ENCODE data around the gene ZNF248.
"Not testable (repeated sequence)": the region's sequence is repeated elsewhere in the genome, so short reads cannot be mapped to it uniquely, and the experiment has no call there.

The ZNF248 gene

DNA sequence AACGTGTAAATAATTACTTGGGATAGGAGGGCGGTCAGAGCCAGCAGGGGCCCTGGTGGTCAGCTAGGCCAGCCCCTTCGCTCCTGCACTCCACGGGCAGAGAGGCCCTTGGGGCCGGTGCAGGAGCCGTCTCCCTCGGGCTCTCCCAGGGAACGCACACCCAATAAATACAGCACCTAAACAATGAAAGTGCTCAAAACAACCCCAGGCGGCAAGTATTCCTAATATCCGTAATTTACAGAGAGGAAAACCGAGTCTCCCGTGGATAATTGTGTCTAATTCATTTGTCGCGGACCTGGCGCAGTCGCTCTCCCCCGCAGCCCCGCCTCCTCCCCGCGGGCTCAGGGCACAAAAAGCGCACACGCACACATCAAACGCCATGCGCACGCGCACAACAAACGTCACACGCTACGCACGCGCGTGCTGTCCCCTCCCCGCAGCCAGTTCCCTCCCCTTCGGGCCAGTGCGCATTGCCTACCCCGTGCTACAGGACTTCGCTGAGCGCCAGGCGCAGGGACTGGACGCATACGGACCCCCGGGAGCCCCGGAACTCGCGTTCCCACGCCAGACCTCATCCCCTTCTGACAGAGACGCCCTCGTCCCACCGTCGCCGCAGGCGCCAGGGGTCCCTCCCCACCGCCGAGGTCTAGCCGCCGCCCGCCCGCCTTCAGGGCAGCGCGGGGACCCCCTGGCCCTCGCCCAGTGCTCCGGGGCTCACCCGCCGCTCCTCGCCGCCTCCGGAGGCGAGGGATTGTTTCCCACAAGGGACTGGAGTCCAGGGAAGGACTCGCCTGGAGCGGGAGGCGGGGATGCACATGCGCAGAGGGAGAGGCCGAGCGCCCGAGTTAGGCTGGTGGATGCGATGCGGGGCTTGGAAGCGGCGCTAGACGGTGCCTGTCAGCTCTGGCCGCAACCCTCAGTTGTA, at the start of gene ZNF248:
ZNF248 (minus strand) TSS at position 324 of the 925 bp plus-strand sequence. CDS start 1,300 bp downstream, outside the sequence.
- peak; percentile 94 for DNase-seq

DNA sequence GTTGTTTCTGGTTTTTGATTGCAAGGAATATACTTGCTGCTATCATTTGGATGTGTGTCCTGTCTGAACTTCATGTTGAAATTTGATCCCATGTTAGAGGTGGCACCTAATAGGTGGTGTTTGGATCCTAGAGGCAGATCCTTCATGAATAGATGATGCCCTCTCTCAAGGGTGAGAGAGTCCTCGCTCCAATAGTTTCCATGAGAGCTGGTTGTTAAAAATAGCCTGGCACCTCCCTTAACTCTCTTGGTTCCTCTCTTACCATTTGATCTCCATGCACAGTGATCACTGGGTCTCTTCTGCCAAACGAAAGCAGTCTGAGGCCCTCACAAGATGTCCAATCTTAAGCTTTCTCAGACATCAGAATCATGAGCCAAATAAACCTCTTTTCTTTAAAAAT, 49.0 kb upstream of the ZNF248 start:
- no peak for DNase-seq

DNA sequence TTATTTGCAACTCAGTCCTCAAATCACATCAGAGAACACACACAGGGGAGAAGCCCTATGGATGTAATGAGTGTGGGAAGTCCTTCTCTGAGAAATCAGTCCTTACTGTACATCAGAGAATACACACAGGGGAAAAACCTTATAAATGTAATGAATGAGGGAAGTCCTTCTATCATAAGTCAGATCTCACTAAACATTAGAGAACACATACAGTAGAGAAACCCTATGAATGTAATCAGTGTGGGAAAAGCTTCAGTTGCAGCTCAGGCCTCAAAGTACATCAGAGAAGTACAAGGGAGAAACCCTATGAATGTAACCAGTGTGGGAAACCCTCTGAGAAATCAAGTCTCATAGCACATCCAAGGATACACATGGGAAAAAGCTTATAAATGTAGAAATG, 39.0 kb upstream of the ZNF248 start:
- DNase-seq: no peak

DNA sequence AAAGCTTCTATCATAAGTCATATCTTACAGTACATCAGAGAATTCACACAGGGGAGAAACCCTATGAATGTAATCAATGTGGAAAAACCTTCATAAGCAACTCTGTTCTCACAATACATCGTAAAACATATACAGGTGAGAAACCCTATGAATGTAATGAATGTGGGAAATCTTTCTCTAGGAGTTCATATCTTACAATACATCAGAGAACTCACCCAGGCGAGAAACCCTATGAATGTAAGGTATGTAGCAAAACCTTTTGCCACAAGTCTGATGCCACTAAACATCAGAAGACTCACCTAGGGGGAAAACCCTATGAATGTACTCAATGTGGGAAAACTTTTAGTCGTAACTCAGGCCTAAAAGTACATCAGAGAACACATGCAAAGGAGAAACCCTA, 38.3 kb upstream of the ZNF248 start:
- no peak for DNase-seq

DNA sequence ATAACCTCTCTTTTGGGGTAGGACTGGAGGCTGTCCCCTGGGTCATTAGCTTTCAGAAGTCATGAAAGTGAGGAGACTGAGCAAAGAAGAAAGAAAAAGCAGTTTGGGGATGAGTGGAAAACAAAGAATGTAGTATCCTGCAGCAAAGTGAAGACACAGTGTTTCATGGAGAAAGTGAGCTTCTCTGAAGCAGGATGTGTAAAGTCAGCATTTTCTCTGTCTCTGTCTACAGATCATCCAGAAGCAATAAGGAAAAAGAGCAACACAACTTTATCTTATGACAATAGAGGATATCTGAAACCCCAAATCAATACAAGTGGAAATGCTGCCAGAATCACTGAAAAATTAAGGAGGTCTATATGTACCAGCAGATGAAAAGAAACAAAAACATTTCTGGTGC, 28.4 kb upstream of the ZNF248 start:
- DNase-seq: no peak

DNA sequence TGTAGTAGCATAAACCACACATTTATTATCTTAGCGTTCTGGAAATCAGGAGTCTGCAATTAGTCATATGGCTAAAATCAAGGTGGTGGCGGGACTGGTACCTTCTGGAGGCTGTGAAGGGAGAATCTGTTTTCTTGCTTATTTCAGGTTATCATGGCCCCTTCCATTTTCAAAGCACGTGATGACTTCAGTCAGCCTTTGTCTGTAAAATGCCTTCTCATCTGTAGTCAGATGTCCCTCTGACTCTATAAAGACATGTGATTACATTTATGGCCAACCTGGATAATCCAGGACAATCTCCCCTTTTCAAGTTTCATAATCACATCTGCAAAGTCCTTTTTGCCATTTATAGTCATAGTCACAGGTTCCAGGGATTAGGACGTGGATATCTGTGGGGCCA, 15.5 kb upstream of the ZNF248 start:
- DNase-seq: no peak

DNA sequence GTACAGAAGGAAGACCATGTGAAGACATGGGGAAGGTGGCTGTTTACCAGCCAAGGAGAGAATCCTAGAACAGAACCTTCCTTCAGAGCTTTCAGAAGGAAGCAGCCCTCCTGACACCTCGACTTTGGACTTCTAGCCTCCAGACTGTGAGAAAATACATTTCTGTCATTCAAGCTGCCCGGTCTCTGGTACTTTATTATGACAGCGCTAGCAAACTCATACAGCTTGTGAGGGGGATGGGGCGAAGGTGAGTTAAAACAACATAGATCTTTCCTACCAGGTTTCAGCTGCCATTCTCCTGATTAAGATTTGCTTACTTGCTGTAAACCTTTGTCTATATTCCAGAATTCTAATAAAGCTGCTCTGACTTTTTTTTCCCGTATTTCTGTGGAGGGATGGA, 14.9 kb upstream of the ZNF248 start:
- DNase-seq: no peak

DNA sequence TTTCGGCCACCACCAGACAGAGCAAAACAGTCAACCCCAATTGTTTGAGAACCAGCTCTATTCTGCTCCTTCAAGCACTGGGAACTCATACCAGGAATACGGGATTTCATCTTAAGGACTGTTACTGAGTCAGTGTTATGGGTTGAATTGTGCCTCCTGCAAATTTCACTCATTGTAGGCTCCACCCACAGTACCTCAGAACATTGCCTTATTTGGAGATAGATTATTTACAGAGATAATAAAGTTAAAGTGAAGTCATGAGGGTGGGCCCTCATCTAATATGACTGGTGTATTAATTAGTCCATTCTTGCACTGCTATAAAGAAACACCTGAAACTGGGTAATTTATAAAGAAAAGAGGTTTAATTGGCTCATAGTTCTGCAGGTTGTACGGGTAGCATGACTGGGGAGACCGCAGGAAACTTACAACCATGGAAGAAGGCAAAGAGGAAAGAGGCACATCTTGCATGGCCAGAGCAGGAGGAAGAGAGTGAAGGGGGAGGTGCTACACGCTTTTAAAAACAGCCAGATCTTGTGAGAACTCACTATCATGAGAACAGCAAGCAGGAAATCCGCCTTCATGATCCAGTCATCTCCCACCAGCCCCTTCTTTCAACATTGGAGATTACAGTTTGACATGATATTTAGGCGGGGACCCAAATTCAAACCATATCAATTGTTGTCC, 14.3 kb upstream of the ZNF248 start:
- DNase-seq: no peak

DNA sequence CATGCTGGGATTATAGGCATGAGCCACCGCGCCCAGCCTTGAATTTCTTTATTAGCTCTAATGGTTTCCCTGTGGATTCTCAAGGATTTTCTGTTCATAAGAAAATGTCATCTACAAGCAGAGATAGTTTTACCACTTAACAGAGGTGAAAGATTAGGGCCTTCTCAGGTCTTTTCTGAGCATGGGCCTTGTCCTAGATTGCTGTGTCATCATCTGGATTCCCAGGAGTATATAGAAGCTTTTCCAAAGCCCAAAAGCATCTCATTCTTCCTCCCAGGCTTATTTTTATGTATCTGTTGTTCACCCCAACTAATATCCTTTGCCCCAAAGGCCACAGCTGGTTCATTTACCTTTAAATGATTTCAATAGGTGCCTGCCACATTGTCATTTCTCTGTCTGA, 13.7 kb upstream of the ZNF248 start:
- DNase-seq: no peak

DNA sequence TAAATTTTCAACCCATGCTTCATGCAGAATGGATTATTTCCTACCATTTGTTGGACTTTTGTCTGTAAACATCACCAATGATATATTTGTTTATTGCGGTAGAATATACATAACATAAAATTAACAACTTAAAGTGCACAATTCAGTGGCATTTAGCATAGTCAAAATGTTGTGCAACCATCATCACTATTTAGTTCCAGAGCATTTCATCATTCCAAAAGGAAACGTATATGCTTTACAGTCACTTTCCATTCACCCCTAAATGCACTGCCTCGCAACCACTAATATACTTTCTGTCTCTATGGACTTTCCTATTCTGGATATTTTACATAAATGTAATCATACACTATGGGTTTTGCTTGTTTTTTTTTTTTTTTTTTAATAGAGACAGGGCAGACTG, 11.4 kb upstream of the ZNF248 start:
- no peak for DNase-seq

DNA sequence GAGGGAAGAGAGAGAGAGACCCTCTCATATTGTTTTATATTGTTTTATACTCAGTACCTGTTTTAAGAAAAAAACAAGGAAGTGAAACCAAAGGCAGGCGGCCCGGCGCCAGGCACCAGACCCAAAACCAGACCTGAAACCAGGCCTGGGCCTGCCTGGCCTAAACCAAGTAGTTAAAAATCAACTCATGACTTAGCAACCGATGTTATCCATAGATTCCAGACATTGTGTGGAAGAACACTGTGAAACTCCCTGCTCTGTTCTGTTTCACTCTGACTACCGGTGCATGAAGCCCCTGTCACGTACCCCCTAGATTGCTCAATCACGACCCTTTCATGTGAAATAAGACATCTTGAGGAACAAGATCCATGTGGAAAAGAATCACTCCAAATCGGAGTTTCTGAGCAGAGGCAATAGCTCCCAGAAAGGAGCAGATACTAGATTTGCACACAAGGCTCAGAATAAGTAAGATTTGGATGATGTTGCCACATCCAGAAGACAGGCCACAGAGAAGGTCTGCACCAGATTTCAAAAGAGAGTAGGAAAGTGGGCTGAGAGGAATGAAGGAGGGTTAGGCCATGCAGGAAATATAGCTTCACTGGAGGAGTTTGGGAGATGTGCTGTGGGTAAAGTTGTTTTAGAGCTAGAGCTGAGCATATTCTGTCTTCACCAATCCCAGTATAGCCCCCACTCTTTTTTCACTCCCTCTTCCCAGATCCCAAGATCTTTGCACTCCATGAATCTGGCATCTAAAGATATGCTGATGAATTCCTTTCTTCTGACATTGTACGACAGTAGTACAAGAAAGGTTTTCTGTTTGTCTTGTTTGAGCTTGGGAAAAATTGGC, 8.8 kb upstream of the ZNF248 start:
- DNase-seq: no peak

DNA sequence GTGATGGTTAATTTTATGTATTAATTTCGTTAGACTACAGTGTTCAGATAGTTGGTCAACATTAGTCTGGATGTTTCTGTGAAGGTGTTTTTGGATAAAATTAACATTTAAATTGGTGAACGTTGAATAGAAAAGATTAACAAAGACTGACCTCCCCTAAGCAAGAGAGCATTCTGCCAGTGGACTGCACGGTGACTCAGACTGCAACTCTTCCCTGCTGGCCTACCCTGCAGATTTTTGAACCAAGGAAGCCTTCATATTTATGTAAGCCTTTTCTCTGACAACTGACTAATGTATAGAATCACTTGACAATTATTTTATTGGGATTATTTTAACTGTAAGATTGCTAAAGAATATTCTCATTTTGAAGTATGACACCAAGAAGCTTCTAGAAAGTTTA, 7.9 kb upstream of the ZNF248 start:
- no peak for DNase-seq

DNA sequence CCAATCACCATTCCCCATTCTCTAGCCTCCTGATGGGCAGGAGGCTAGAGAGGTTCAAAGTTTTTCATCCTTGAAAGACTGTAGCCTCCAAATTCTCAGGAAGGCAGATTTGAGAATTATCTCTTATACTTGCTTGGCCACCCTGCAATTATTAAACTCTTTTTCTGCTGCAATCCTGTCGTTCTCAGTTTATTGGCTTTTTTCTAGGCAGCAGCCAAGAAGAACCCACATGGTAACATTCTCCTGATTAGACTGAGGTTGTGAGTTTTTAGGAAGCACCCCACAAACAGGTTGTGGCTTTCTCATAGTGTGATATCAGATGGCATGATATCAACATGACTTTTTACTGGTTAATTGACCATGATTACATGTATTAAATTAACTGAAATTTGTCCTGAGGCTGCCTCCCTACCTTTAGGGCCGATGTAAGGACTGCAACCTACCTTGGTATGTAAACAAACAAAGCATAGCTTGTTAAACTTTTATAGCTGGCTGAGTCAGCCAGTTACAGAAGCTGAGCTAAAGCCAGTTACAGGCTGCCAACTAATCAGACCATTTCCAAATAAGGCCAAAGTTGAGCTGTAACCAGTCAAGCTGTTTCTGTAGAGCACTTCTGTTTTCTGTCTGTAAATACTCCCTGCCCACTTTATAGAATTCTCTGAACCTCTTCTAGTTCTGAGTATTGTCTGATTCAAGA, 3.2 kb upstream of the ZNF248 start:
- DNase-seq: no peak

DNA sequence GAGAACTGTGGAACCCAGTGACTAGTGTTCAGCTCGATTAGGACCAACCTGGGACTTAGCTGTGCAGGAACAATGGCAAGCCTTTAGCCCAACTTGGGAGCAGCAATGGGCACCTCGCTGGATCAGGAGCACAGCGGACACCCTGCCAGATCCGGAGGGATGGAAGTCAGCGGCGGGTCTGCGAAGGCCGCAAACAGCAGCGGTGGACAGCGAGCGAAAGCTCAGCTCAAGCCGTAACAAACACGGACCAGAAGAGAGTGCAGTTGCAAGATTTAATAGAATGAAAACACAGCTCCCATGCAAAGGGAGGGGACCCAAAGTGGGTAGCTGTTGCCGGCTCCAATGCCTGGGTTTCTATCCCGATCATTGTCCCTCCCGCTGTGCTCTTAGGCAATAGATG, 1.9 kb upstream of the ZNF248 start:
- not testable (repeated sequence) for DNase-seq

DNA sequence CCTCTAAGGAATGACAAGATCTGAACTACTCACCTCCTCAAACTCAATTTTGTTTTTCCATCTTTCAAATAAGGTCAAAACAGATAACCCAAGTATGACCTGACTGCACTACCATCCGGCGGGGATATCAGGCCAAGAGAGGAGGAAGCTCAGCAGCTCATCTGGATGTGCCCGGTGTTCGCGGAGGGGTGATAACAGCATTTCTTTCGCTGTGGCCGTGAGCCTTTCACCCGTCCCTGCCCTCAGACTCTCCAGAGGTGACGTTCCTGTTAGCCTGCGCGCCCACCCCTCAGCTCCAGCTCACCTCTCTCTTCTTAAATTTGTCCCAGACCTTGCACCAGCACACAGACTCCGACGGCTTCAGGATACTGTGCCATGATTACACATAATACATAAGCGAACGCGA, 526 bp downstream of the ZNF248 start:
- DNase-seq: no peak

DNA sequence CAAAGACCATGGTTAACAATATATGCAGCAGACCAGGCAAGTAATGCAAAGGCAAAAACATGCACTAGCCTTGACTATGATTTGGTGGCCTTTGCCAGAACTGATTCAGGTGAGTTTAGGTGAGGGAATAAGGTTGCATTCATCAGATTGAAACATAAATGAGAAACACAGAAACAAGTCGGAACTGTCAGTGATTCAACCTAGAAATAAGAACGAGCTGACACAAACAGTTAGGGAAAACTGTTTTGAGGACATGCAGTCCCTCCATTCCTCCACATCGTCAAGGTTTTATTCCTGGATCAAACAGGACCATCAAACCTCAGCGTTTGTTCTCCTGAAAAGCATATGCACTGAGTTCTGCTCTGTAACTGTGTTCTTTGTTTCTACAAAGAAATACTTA, 1.8 kb downstream of the ZNF248 start:
- no peak for DNase-seq

DNA sequence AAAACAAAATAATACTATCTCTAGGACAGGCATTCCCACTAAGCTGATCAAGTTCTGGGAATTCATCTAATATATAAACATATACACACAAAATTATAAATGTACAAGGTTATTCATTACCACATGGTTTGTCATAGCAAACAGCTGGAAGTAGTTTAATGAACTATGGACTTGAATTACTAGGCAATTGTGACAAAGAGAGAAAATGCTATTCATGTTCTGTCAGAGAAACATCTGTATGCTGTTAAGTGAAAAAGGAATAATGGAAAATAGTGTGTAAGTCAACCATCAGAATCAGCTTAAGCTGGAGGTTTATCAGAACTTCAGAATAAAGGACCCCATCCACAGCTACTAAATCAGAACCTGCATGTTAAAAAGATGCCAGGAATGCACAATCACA, 2.8 kb downstream of the ZNF248 start:
- no peak for DNase-seq

DNA sequence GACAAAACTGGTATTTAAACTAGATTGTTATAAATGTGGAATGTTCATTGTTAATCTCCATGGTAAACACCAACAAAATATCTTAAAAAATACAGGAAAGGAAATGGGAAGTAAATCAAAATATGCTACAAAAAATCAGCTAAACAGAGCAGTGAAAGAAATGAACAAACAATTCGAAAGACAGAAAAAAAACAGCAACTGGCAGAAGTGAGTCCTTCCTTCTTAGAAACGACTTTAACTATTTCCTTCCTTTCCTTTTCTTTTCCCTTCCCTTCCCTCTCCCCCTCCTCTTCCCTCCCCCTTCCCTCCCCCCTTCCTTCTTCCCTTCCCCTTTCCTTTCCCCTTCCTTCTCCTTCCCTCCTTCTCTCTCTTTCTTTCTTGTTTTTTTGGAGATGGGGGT, 12.8 kb downstream of the ZNF248 start:
- no peak for DNase-seq

DNA sequence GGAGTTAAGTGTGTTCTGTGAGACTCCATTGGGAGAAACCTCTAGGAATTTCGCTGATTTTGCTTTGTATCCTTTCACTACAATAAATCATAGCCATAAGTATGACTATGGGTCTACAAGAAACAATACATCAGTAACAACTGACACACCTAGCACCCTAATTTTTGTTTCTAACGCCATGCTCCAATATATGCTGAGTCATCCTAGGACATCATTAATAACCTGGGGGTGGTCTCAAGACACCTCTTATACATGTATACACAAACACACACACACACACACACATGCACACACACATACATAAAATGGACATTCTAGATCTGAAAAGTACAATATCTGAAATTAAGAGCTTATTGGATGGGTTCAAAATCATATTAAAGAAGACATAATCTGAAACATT, 18.2 kb downstream of the ZNF248 start:
- no peak for DNase-seq

DNA sequence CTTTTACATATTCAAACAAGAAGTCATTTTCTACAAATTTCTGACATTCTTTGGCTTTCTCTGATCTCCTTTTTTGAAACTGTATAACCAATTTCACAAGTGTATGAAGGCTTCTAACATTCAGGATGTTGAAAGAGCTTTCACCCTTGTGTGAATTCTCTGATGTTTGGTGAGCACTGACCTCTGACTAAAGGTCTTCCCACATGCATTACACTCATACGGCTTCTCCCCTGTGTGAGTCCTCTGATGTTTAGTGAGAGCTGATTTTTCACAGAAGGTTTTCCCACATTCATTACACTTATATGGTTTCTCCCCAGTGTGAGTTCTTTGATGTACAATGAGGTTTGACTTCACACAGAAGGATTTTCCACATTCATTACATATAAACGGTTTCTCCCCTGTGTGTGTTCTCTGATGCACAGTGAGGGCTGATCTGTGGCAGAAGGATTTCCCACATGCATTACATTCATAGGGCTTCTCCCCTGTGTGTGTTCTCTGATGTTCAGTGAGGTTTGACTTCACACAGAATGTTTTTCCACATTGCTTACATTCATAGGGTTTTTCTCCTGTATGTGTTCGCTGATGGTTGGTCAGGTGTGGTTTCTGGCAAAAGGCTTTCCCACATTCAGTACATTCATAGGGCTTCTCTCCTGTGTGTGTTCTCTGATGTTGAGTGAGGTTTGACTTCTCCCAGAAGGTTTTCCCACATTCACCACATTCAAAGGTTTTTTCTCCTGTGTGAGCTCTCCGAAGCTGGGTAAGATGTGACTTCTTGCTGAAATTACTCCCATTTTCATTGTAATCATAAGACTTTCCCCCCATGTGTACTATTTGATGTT, 25.7 kb downstream of the ZNF248 start:
- DNase-seq: no peak

DNA sequence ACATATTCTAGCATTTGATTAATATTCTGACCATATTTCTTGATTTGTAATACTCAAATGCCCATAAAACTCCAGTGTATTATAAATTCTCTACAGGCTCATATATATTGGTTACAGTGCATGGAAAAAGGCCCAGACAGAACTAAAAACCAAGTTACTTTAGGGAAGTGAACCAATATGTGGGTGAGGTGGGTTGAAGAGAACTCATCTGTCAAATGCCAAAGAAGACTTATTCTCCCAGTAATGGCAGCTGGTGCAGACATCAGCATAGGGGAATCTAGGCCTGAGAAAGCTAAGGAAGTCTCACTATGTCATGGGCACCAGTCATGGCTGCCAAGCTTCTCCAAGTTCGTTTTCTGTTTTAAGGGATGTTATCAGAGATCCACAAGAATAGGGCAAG, 30.6 kb downstream of the ZNF248 start:
- DNase-seq: no peak

DNA sequence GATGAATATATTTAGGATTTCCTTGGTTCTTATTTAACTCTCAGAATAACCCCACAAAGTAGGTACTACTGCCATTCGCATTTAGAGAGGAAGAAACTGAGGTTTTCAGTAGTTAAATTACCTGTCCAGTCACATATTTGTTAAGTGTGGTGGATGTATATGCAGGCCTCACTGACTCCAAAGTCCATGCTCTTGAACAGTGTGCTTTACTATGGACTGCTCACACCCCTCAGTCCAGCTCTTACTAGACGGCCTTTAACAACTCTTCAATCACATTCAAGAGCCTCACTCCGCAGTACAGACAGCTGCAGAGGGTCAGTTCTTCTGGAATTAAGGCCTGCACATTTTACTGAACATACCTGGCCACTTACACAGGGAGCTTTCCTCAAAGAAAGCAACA, 36.2 kb downstream of the ZNF248 start:
- no peak for DNase-seq

All from activated CD8-positive, alpha-beta memory T cell treated with anti-CD3 and anti-CD28 coated beads, Interleukin-2, amount 50 U/mL, for 48 hours (primary cell).